ENCODE data around the gene UQCC2.

The UQCC2 gene

GRCh38 chr6:33677689-33678088, 33.8 kb downstream of the UQCC2 start:
- H2AFZ ChIP-seq (ENCODE audit: low read depth, low read length) = no peak overlapping the region
- H3K27ac ChIP-seq (ENCODE audit: low read length, poor library complexity, severe bottlenecking) = no peak overlapping the region
- H3K27me3 ChIP-seq (ENCODE audit: control insufficient read depth in 1 of 2, insufficient read depth in 1 of 2, low read length in 2 of 2) = no peaks in the 10 kb centered on the region
- H3K4me3 ChIP-seq (ENCODE audit: insufficient read depth in 1 of 2, low read depth in 1 of 2, low read length in 2 of 2) = no peak overlapping the region
- H3K4me2 ChIP-seq (ENCODE audit: low read length, poor library complexity, severe bottlenecking) = no peak overlapping the region
- H3K18ac ChIP-seq (ENCODE audit: low read depth in 1 of 2, low read length in 2 of 2) = peak overlapping the region in 1 of 2 experiments; percentile 46
- no peak overlapping the region for H4K91ac ChIP-seq (ENCODE audit: low read length)
- no peak overlapping the region for H2BK15ac ChIP-seq (ENCODE audit: low read depth, poor library complexity, severe bottlenecking)
- peak overlapping the region; percentile 64 for H3K9ac ChIP-seq (ENCODE audit: low read length)
- WGBS = 95% methylated on average over 2 of the region's 2 CpGs
- no peak overlapping the region for H3K14ac ChIP-seq (ENCODE audit: low read length in 2 of 2)
- H3K9me3 ChIP-seq (ENCODE audit: control insufficient read depth, low read length) = no peaks in the 10 kb centered on the region
- no peak overlapping the region for H2BK12ac ChIP-seq (ENCODE audit: low read length in 2 of 2)
- H2BK5ac ChIP-seq (ENCODE audit: low read depth, low read length, poor library complexity, severe bottlenecking) = no peak overlapping the region
- no peak overlapping the region for H2AK5ac ChIP-seq (ENCODE audit: low read length, severe bottlenecking)
- peaks cover 4% of the 10 kb centered on the region for H3K79me1 ChIP-seq (replicated peaks; ENCODE audit: low read length, poor library complexity, severe bottlenecking)
- peaks cover 77 to 90% of the 10 kb centered on the region in 2 experiments for H3K36me3 ChIP-seq (ENCODE audit: control insufficient read depth in 1 of 2, insufficient read depth in 2 of 2, low read depth in 1 of 2, low read length in 2 of 2)
- H3K4me1 ChIP-seq (ENCODE audit: control insufficient read depth, insufficient read depth, low read depth, low read length) = peaks cover 19% of the 10 kb centered on the region
- DNase-seq = no peak
- no peak overlapping the region for H2BK120ac ChIP-seq (ENCODE audit: low read depth, low read length)
- no peak overlapping the region for H3K4ac ChIP-seq (ENCODE audit: low read depth in 1 of 2, low read length in 2 of 2)
- H4K8ac ChIP-seq (ENCODE audit: low read length) = no peak overlapping the region
- no peak overlapping the region for H3K23ac ChIP-seq (ENCODE audit: low read length in 2 of 2)

- peaks cover 72 to 87% of the 10 kb centered on the region in 2 experiments for H3K36me3 ChIP-seq (ENCODE audit: control insufficient read depth in 1 of 2, insufficient read depth in 2 of 2, low read depth in 1 of 2, low read length in 2 of 2)
Measured at GRCh38 chr6:33677143-33677660, 34.3 kb downstream of the UQCC2 start.

GRCh38 chr6:33676416-33677142, 34.9 kb downstream of the UQCC2 start:
- Histone ChIP-seq H3K36me3 (ENCODE audit: control insufficient read depth in 1 of 2, insufficient read depth in 2 of 2, low read depth in 1 of 2, low read length in 2 of 2) (peaks cover 76 to 87% of the 10 kb centered on the region in 2 experiments), H2AFZ (ENCODE audit: low read depth, low read length) (no peak overlapping the region), H3K9ac (ENCODE audit: low read length) (peak overlapping the region; percentile 64), H3K27ac (ENCODE audit: low read length, poor library complexity, severe bottlenecking) (no peak overlapping the region), H2BK12ac (ENCODE audit: low read length in 2 of 2) (no peak overlapping the region), H3K23ac (ENCODE audit: low read length in 2 of 2) (no peak overlapping the region), H3K27me3 (ENCODE audit: control insufficient read depth in 1 of 2, insufficient read depth in 1 of 2, low read length in 2 of 2) (no peaks in the 10 kb centered on the region), H2BK5ac (ENCODE audit: low read depth, low read length, poor library complexity, severe bottlenecking) (peak overlapping the region; percentile 9), H3K4me2 (ENCODE audit: low read length, poor library complexity, severe bottlenecking) (no peak overlapping the region), H3K4me1 (ENCODE audit: control insufficient read depth, insufficient read depth, low read depth, low read length) (peaks cover 21% of the 10 kb centered on the region), H3K4me3 (ENCODE audit: insufficient read depth in 1 of 2, low read depth in 1 of 2, low read length in 2 of 2) (no peak overlapping the region), H3K4ac (ENCODE audit: low read depth in 1 of 2, low read length in 2 of 2) (no peak overlapping the region), H3K14ac (ENCODE audit: low read length in 2 of 2) (no peak overlapping the region), H2AK5ac (ENCODE audit: low read length, severe bottlenecking) (no peak overlapping the region), H4K8ac (ENCODE audit: low read length) (peak overlapping the region; percentile 13), H3K18ac (ENCODE audit: low read depth in 1 of 2, low read length in 2 of 2) (no peak overlapping the region), H2BK15ac (ENCODE audit: low read depth, poor library complexity, severe bottlenecking) (no peak overlapping the region), H4K91ac (ENCODE audit: low read length) (no peak overlapping the region), H3K9me3 (ENCODE audit: control insufficient read depth, low read length) (no peaks in the 10 kb centered on the region), H3K79me1 (replicated peaks; ENCODE audit: low read length, poor library complexity, severe bottlenecking) (peaks cover 4% of the 10 kb centered on the region), H2BK120ac (ENCODE audit: low read depth, low read length) (no peak overlapping the region)
- WGBS = 95% methylated on average over 15 of the region's 15 CpGs
- no peak for DNase-seq

More at GRCh38 chr6:33677143-33677660, 34.3 kb downstream of the UQCC2 start:
- Histone ChIP-seq H3K23ac (ENCODE audit: low read length in 2 of 2) (no peak overlapping the region), H2BK5ac (ENCODE audit: low read depth, low read length, poor library complexity, severe bottlenecking) (no peak overlapping the region), H2BK120ac (ENCODE audit: low read depth, low read length) (no peak overlapping the region), H3K9ac (ENCODE audit: low read length) (peak overlapping the region; percentile 64), H3K4me3 (ENCODE audit: insufficient read depth in 1 of 2, low read depth in 1 of 2, low read length in 2 of 2) (no peak overlapping the region), H3K14ac (ENCODE audit: low read length in 2 of 2) (no peak overlapping the region), H3K18ac (ENCODE audit: low read depth in 1 of 2, low read length in 2 of 2) (peak overlapping the region in 1 of 2 experiments; percentile 46), H2BK15ac (ENCODE audit: low read depth, poor library complexity, severe bottlenecking) (no peak overlapping the region), H3K27ac (ENCODE audit: low read length, poor library complexity, severe bottlenecking) (no peak overlapping the region), H2AFZ (ENCODE audit: low read depth, low read length) (no peak overlapping the region), H4K91ac (ENCODE audit: low read length) (no peak overlapping the region), H3K27me3 (ENCODE audit: control insufficient read depth in 1 of 2, insufficient read depth in 1 of 2, low read length in 2 of 2) (no peaks in the 10 kb centered on the region), H3K4me2 (ENCODE audit: low read length, poor library complexity, severe bottlenecking) (no peak overlapping the region), H2AK5ac (ENCODE audit: low read length, severe bottlenecking) (no peak overlapping the region), H3K79me1 (replicated peaks; ENCODE audit: low read length, poor library complexity, severe bottlenecking) (peaks cover 4% of the 10 kb centered on the region), H4K8ac (ENCODE audit: low read length) (no peak overlapping the region), H3K4me1 (ENCODE audit: control insufficient read depth, insufficient read depth, low read depth, low read length) (peaks cover 21% of the 10 kb centered on the region), H2BK12ac (ENCODE audit: low read length in 2 of 2) (no peak overlapping the region), H3K4ac (ENCODE audit: low read depth in 1 of 2, low read length in 2 of 2) (no peak overlapping the region), H3K9me3 (ENCODE audit: control insufficient read depth, low read length) (no peaks in the 10 kb centered on the region)
- DNase-seq = no peak
- 75% methylated on average over 7 of the region's 8 CpGs for WGBS

GRCh38 chr6:33675968-33676367, 35.5 kb downstream of the UQCC2 start:
- Histone ChIP-seq H2BK12ac (ENCODE audit: low read length in 2 of 2) (no peak overlapping the region), H2BK5ac (ENCODE audit: low read depth, low read length, poor library complexity, severe bottlenecking) (no peak overlapping the region), H3K4me2 (ENCODE audit: low read length, poor library complexity, severe bottlenecking) (no peak overlapping the region), H2BK120ac (ENCODE audit: low read depth, low read length) (no peak overlapping the region), H3K4ac (ENCODE audit: low read depth in 1 of 2, low read length in 2 of 2) (no peak overlapping the region), H2AK5ac (ENCODE audit: low read length, severe bottlenecking) (no peak overlapping the region), H3K27ac (ENCODE audit: low read length, poor library complexity, severe bottlenecking) (no peak overlapping the region), H3K36me3 (ENCODE audit: control insufficient read depth in 1 of 2, insufficient read depth in 2 of 2, low read depth in 1 of 2, low read length in 2 of 2) (peaks cover 76 to 87% of the 10 kb centered on the region in 2 experiments), H4K91ac (ENCODE audit: low read length) (no peak overlapping the region), H3K9ac (ENCODE audit: low read length) (peak overlapping the region; percentile 64), H2BK15ac (ENCODE audit: low read depth, poor library complexity, severe bottlenecking) (no peak overlapping the region), H3K4me1 (ENCODE audit: control insufficient read depth, insufficient read depth, low read depth, low read length) (peaks cover 23% of the 10 kb centered on the region), H4K8ac (ENCODE audit: low read length) (no peak overlapping the region), H3K23ac (ENCODE audit: low read length in 2 of 2) (no peak overlapping the region), H3K18ac (ENCODE audit: low read depth in 1 of 2, low read length in 2 of 2) (no peak overlapping the region), H3K27me3 (ENCODE audit: control insufficient read depth in 1 of 2, insufficient read depth in 1 of 2, low read length in 2 of 2) (no peaks in the 10 kb centered on the region), H2AFZ (ENCODE audit: low read depth, low read length) (no peak overlapping the region), H3K14ac (ENCODE audit: low read length in 2 of 2) (no peak overlapping the region), H3K9me3 (ENCODE audit: control insufficient read depth, low read length) (no peaks in the 10 kb centered on the region), H3K79me1 (replicated peaks; ENCODE audit: low read length, poor library complexity, severe bottlenecking) (peaks cover 4% of the 10 kb centered on the region), H3K4me3 (ENCODE audit: insufficient read depth in 1 of 2, low read depth in 1 of 2, low read length in 2 of 2) (no peak overlapping the region)
- 92% methylated on average over 7 of the region's 7 CpGs for WGBS
- no peak for DNase-seq

All from mesenchymal stem cell (in vitro differentiated cells and primary cell).